ENCODE measurements around the gene NNAT. TPM values are rescaled to one million over a fixed set of nuclear protein-coding genes. Genes with fewer than 3 reads are reported as not detected.

Gene NNAT
- total RNA-seq, 8 experiments from 2014 or later, result 2.5 to 478 (median 9.1) TPM

- ATAC-seq (replicated peaks in 6 of 8), result peak in 2 of 8 experiments; percentile 1 to 17
Observed at GRCh38 chr20:37567331-37567665, 46.2 kb downstream of the NNAT start.

GRCh38 chr20:37567671-37568588 is 46.9 kb downstream of the NNAT start:
- peaks cover 34 to 38% of the 10 kb centered on the region in 2 donors for H3K4me1 ChIP-seq (replicated peaks in 1 of 2)
- ATAC-seq (replicated peaks in 6 of 8), result peak; percentile 4 to 68 (median 23)
- WGBS, 10 experiments, result 0 to 20% (median 4%) methylated on average over 1 to 8 of the region's 13 CpGs; no CpG with 5 or more reads in 4 of the 10 experiments
- H3K4me3 ChIP-seq, result no peak overlapping the region
- in situ Hi-C loops (cut with MboI; ENCODE audit: low pct_unique_long_range_greater_than_20kb in 2 of 9, low sequenced_read_pairs in 9 of 9, unreplicated experiment in 9 of 9), result loop anchor here in 8 of 9 experiments (10.0 to 25.0 kb wide), 4 partner anchors 319 to 644 kb away; no protein-coding TSS in a partner anchor
- peak overlapping the region; percentile 38 to 73 for H3K27ac ChIP-seq

More at GRCh38 chr20:37567331-37567665, 46.2 kb downstream of the NNAT start:
- in situ Hi-C loops (cut with MboI; ENCODE audit: low pct_unique_long_range_greater_than_20kb in 2 of 9, low sequenced_read_pairs in 9 of 9, unreplicated experiment in 9 of 9), result loop anchor here in 8 of 9 experiments (10.0 to 25.0 kb wide), 4 partner anchors 320 to 645 kb away; no protein-coding TSS in a partner anchor
- peak overlapping the region in 1 of 2 donors; percentile 73 for H3K27ac ChIP-seq
- no peak overlapping the region for H3K4me3 ChIP-seq
- WGBS, 10 experiments, result 0 to 50% (median 23%) methylated on average over 2 to 7 of the region's 7 CpGs; no CpG with 5 or more reads in 6 of the 10 experiments
- H3K4me1 ChIP-seq (replicated peaks in 1 of 2), result peaks cover 34 to 38% of the 10 kb centered on the region in 2 donors

GRCh38 chr20:37570419-37570818 is 49.4 kb downstream of the NNAT start:
- Histone ChIP-seq H3K4me3 (no peak overlapping the region), H3K27ac (no peak overlapping the region), H3K4me1 (replicated peaks in 1 of 2) (peaks cover 30 to 31% of the 10 kb centered on the region in 2 donors)
- no peak for ATAC-seq (replicated peaks in 6 of 8)
- in situ Hi-C loops (cut with MboI; ENCODE audit: low pct_unique_long_range_greater_than_20kb in 2 of 9, low sequenced_read_pairs in 9 of 9, unreplicated experiment in 9 of 9), result loop anchor here in 7 of 9 experiments (25.0 kb wide), 3 partner anchors 317 to 642 kb away; no protein-coding TSS in a partner anchor
- WGBS, 10 experiments, result 0 to 100% (median 88%) methylated on average over 1 of the region's 1 CpG; no CpG with 5 or more reads in 1 of the 10 experiments

- no peak overlapping the region for H3K27ac ChIP-seq
- ATAC-seq (replicated peaks in 6 of 8), result no peak
- in situ Hi-C loops (cut with MboI; ENCODE audit: low pct_unique_long_range_greater_than_20kb in 2 of 9, low sequenced_read_pairs in 9 of 9, unreplicated experiment in 9 of 9), result loop anchor here in 7 of 9 experiments (25.0 kb wide), 3 partner anchors 316 to 641 kb away; no protein-coding TSS in a partner anchor
- 14 to 90% (median 78%) methylated on average over 1 to 3 of the region's 6 CpGs; no CpG with 5 or more reads in 5 of the 10 experiments for WGBS, 10 experiments
- H3K4me3 ChIP-seq, result no peak overlapping the region
- H3K4me1 ChIP-seq (replicated peaks in 1 of 2), result peaks cover 24% of the 10 kb centered on the region in 2 donors
Observed at GRCh38 chr20:37571033-37571432, 50.0 kb downstream of the NNAT start.

Other genes starting within 250 kb of the NNAT start
- 10 to 100 TPM; 14.3 to 36.9 (median 26.3) TPM for gene MANBAL, start 231.6 kb upstream of the NNAT start, total RNA-seq
- 10 to 100 TPM; 13.5 to 31.4 (median 17.7) TPM for gene SRC, start 175.1 kb upstream of the NNAT start, total RNA-seq
- gene BLCAP, start 6.6 kb downstream of the NNAT start, total RNA-seq, result 100 to 1,000 TPM in 3 of 8 experiments, 10 to 100 TPM in 5; 43.1 to 144 (median 89.7) TPM
- gene CTNNBL1, start 172.8 kb downstream of the NNAT start, total RNA-seq, result 10 to 100 TPM; 33.2 to 51.4 (median 37.0) TPM